CD14-positive monocyte (primary cell): Measurements from ENCODE around the gene RFFL. TPM values are rescaled to one million over a fixed set of nuclear protein-coding genes. Genes with fewer than 3 reads are reported as not detected.
A peak's percentile ranks its signal among the peaks of the same experiment; 100 is the strongest.

Experiments used
- DNase-seq, 3 donors: peaks; one replicate each; pipeline ENCODE4 v3.0.0-alpha.2; 2011 to 2022
- H2AFZ ChIP-seq: 2 replicates; pipeline ENCODE4 v1.6.0; 2012; ENCODE audit warnings: mild to moderate bottlenecking, low read depth, low read length, inconsistent platforms; ENCODE audit not compliant: insufficient read depth, poor library complexity, severe bottlenecking
- H3K27ac ChIP-seq, 2 donors: 1 replicate in 1 of 2; 2 replicates in 1 of 2; pipeline ENCODE4 v1.5.1; 2012 to 2013; ENCODE audit warnings: low read length in 2 of 2, control low read depth in 1 of 2, inconsistent platforms in 1 of 2, low read depth in 1 of 2, mild to moderate bottlenecking in 1 of 2
- H3K27me3 ChIP-seq, 2 donors: one replicate each; pipeline versions ENCODE4 v1.6.0 to v1.6.1; 2011 to 2013; ENCODE audit warnings: low read length in 2 of 2; ENCODE audit not compliant: control insufficient read depth in 2 of 2, insufficient read depth in 2 of 2
- H3K36me3 ChIP-seq, 2 donors: replicated peaks in 1 of 2; 1 replicate in 1 of 2; 2 replicates in 1 of 2; pipeline versions ENCODE4 v1.5.1 to v1.6.1; 2012 to 2013; ENCODE audit warnings: low read length in 2 of 2, control low read depth in 1 of 2, inconsistent platforms in 1 of 2, mild to moderate bottlenecking in 1 of 2; ENCODE audit not compliant: insufficient read depth in 2 of 2, control insufficient read depth in 1 of 2
- H3K4me1 ChIP-seq, 2 donors: 1 replicate in 1 of 2; 2 replicates in 1 of 2; pipeline versions ENCODE4 v1.5.1 to v1.6.1; 2012 to 2013; ENCODE audit warnings: low read length in 2 of 2, control low read depth in 1 of 2, inconsistent platforms in 1 of 2, mild to moderate bottlenecking in 1 of 2, moderate library complexity in 1 of 2; ENCODE audit not compliant: insufficient read depth in 2 of 2, control insufficient read depth in 1 of 2
- H3K4me2 ChIP-seq: replicated peaks from 2 replicates; pipeline ENCODE3; 2012; ENCODE audit warnings: low read length, moderate library complexity, mild to moderate bottlenecking; ENCODE audit not compliant: poor library complexity, severe bottlenecking; ENCODE audit errors: extremely low read depth
- H3K4me3 ChIP-seq, 3 experiments: fragments of 200-600 bp in 1 of 3; sonication (generic) in 1 of 3; replicated peaks in 1 of 3; 1 replicate in 2 of 3; 2 replicates in 1 of 3; pipeline ENCODE4 v1.5.1; 2011 to 2013; ENCODE audit warnings: low read length in 3 of 3, mild to moderate bottlenecking in 3 of 3, control low read depth in 2 of 3, low read depth in 2 of 3, inconsistent platforms in 1 of 3, moderate library complexity in 1 of 3
- H3K79me2 ChIP-seq: 2 replicates; pipeline ENCODE4 v1.6.0; 2012; ENCODE audit warnings: mild to moderate bottlenecking, control low read depth, inconsistent platforms, low read length, moderate library complexity; ENCODE audit not compliant: insufficient read depth
- H3K9ac ChIP-seq: 2 replicates; pipeline ENCODE4 v1.6.0; 2017; ENCODE audit warnings: low read length, mild to moderate bottlenecking; ENCODE audit not compliant: insufficient read depth, poor library complexity, severe bottlenecking
- H3K9me3 ChIP-seq, 2 donors: replicated peaks in 1 of 2; 1 replicate in 1 of 2; 2 replicates in 1 of 2; pipeline versions ENCODE4 v1.5.1 to v1.6.1; 2012 to 2013; ENCODE audit warnings: low read length in 2 of 2, control low read depth in 1 of 2; ENCODE audit not compliant: control insufficient read depth in 1 of 2, insufficient read depth in 1 of 2
- H4K20me1 ChIP-seq: 2 replicates; pipeline ENCODE4 v1.6.0; 2012; ENCODE audit warnings: mild to moderate bottlenecking, low read length, control low read depth, moderate library complexity; ENCODE audit not compliant: insufficient read depth
- H3K27ac Mint-ChIP-seq, 7 donors: one replicate each; pipeline ENCODE4 v1.8.0; 2020; ENCODE audit warnings: mild to moderate bottlenecking in 7 of 7, mixed read lengths in 7 of 7, moderate library complexity in 6 of 7, inconsistent platforms in 2 of 7
- H3K27me3 Mint-ChIP-seq, 3 donors: one replicate each; pipeline ENCODE4 v1.8.0; 2021 to 2022; ENCODE audit warnings: low read depth in 3 of 3, mild to moderate bottlenecking in 3 of 3, mixed read lengths in 3 of 3, moderate library complexity in 3 of 3, inconsistent platforms in 1 of 3
- H3K36me3 Mint-ChIP-seq, 2 donors: one replicate each; pipeline ENCODE4 v1.8.0; 2020; ENCODE audit warnings: mixed read lengths in 2 of 2, inconsistent platforms in 1 of 2, mild to moderate bottlenecking in 1 of 2
- H3K4me1 Mint-ChIP-seq: one replicate; pipeline ENCODE4 v1.8.0; 2020; ENCODE audit warnings: mild to moderate bottlenecking, mixed read lengths
- H3K4me3 Mint-ChIP-seq, 2 donors: one replicate each; pipeline ENCODE4 v1.8.0; 2020; ENCODE audit warnings: mild to moderate bottlenecking in 2 of 2, mixed read lengths in 2 of 2, moderate library complexity in 1 of 2
- H3K9me3 Mint-ChIP-seq, 7 donors: one replicate each; pipeline ENCODE4 v1.8.0; 2020 to 2022; ENCODE audit warnings: mixed read lengths in 7 of 7, mild to moderate bottlenecking in 6 of 7, moderate library complexity in 6 of 7, inconsistent platforms in 2 of 7
- WGBS: methylation state at CpG from one replicate; pipeline ENCODE4 v1.1.5; 2013; ENCODE audit warnings: missing lambda C conversion rate; ENCODE audit not compliant: insufficient coverage; 5-methylcytosine and 5-hydroxymethylcytosine counted together
- intact Hi-C, 2 donors: fragments of 100-400 bp; cut with micrococcal nuclease; formaldehyde crosslinking; loops; one replicate each; pipeline versions ENCODE4 v1.15.0 to v1.15.1; 2023
- polyA plus RNA-seq, 3 donors: library from polyadenylated mRNA; depleted of rRNA in 1 of 3; unstranded in 2 of 3; stranded (reverse) in 1 of 3; fragments of 300-500 nt in 2 of 3; fragments of >200 nt in 1 of 3; fragmentation: Illumina TruSeq in 2 of 3; gene quantifications; 1 replicate in 2 of 3; 2 replicates in 1 of 3; pipeline ENCODE4 v1.2.3, GENCODE V29; 2012 to 2021
- TF ChIP-seq, protein P1 (sequence below): fragments of 200-600 bp; IDR thresholded peaks from one replicate; pipeline ENCODE4 v1.8.0; 2022; ENCODE audit warnings: antibody characterized with exemption, mild to moderate bottlenecking

RFFL gene
- polyA plus RNA-seq, 3 donors = 16.1 to 25.1 (median 24.7) TPM

DNA sequence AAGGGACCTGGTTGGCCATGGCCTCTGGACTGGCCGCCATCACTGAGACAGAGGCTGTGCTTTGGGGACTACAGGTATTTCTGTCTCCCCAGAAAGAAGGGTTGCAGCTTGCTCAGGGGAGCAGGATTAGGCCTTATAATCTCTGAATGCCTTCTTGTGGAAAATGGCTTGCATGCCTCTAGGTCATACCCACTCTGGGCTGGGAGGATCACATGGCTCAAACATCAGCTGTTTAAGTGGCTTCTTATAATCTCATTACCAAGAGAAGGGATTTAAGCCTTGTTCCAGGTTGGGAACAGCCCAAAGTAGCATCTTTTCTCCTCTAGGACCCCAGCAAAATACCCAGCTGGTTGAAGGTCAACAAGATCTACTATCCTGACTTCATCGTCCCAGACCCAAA is 64.1 kb downstream of the RFFL start:
- TF ChIP-seq, protein P1, sequence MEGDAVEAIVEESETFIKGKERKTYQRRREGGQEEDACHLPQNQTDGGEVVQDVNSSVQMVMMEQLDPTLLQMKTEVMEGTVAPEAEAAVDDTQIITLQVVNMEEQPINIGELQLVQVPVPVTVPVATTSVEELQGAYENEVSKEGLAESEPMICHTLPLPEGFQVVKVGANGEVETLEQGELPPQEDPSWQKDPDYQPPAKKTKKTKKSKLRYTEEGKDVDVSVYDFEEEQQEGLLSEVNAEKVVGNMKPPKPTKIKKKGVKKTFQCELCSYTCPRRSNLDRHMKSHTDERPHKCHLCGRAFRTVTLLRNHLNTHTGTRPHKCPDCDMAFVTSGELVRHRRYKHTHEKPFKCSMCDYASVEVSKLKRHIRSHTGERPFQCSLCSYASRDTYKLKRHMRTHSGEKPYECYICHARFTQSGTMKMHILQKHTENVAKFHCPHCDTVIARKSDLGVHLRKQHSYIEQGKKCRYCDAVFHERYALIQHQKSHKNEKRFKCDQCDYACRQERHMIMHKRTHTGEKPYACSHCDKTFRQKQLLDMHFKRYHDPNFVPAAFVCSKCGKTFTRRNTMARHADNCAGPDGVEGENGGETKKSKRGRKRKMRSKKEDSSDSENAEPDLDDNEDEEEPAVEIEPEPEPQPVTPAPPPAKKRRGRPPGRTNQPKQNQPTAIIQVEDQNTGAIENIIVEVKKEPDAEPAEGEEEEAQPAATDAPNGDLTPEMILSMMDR = no peak

DNA sequence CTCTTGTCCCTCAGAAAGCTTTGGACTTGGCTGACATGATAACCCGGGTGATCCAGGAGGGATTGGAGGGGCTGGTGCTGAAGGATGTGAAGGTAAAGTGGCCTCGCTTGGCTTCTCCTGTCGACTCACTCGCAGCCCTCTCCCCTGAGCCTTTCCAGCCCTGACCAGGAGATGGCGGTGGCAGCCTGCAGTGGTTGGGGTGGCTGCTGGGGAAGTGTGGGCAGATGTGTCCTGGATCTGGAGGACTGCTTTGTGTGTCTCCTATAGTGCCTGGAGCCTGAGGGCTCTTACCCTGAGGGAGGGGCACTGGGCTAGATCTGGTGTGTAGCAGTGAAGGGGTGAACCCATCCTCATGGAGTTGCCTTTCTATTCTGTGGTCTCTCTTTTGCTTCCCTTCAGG is 65.3 kb downstream of the RFFL start:
- 23% methylated on average over 4 of the region's 5 CpGs for WGBS
- Histone ChIP-seq H3K27ac (no peak overlapping the region), H3K4me1 (peaks cover 25 to 29% of the 10 kb centered on the region in 2 donors), H3K79me2 (no peaks in the 10 kb centered on the region), H2AFZ (peak overlapping the region; percentile 12), H3K4me3 (no peak overlapping the region), H4K20me1 (no peaks in the 10 kb centered on the region), H3K4me2 (no peak overlapping the region), H3K36me3 (peaks cover 36 to 91% of the 10 kb centered on the region in 2 donors), H3K9ac (no peak overlapping the region), H3K27me3 (no peaks in the 10 kb centered on the region), H3K9me3 (no peaks in the 10 kb centered on the region)
- Mint-ChIP-seq H3K27ac (peak overlapping the region in 4 of 7 donors; percentile 50 to 61 (median 57)), H3K4me3 (no peak overlapping the region), H3K9me3 (no peaks in the 10 kb centered on the region), H3K27me3 (no peaks in the 10 kb centered on the region), H3K4me1 (peaks cover 35% of the 10 kb centered on the region), H3K36me3 (peaks cover 55 to 60% of the 10 kb centered on the region in 2 donors)
- peak; percentile 66 to 74 (median 69) for DNase-seq
- TF ChIP-seq, protein P1 = peak; percentile 89
- intact Hi-C loops = loop anchor here (1.0 to 5.0 kb wide), 3 partner anchors 91 to 119 kb away; partner anchors contain the start of gene RAD51D (in 1 of the 2)

More for the DNA sequence above, 64.1 kb downstream of the RFFL start:
- Histone ChIP-seq H3K9ac (no peak overlapping the region), H3K4me1 (peaks cover 21 to 23% of the 10 kb centered on the region in 2 donors), H3K36me3 (peaks cover 45 to 91% of the 10 kb centered on the region in 2 donors), H2AFZ (no peak overlapping the region), H3K27ac (peak overlapping the region in 1 of 2 donors; percentile 11), H3K9me3 (no peaks in the 10 kb centered on the region), H4K20me1 (no peaks in the 10 kb centered on the region), H3K4me2 (no peak overlapping the region), H3K4me3 (no peak overlapping the region), H3K79me2 (no peaks in the 10 kb centered on the region), H3K27me3 (no peaks in the 10 kb centered on the region)
- H3K4me3 Mint-ChIP-seq = no peak overlapping the region
- H3K36me3 Mint-ChIP-seq = peaks cover 53 to 62% of the 10 kb centered on the region in 2 donors
- peaks cover 0 to 2% (median 0%) of the 10 kb centered on the region in 7 donors for H3K9me3 Mint-ChIP-seq
- no peak for DNase-seq
- peaks cover 28% of the 10 kb centered on the region for H3K4me1 Mint-ChIP-seq
- H3K27me3 Mint-ChIP-seq = no peaks in the 10 kb centered on the region
- intact Hi-C loops = loop anchor here in 1 of 2 donors (2.0 to 5.0 kb wide), 2 partner anchors 89 to 118 kb away; partner anchors contain the start of gene RAD51D
- H3K27ac Mint-ChIP-seq = peak overlapping the region in 2 of 7 donors; percentile 47 to 83
- WGBS = 100% methylated on average over 1 of the region's 2 CpGs
